ENCODE measurements around the gene CACFD1.

CACFD1 gene

GRCh38 chr9:133467101-133467500, 7.3 kb downstream of the CACFD1 start:
- DNase-seq = no peak

- DNase-seq = no peak
These were observed 8.6 kb downstream of the CACFD1 start for GRCh38 chr9:133468374-133468773.

GRCh38 chr9:133468777-133469421, 9.1 kb downstream of the CACFD1 start:
- no peak for DNase-seq

- DNase-seq = no peak
These were observed 10.7 kb downstream of the CACFD1 start for GRCh38 chr9:133470427-133470924.

GRCh38 chr9:133470988-133471387, 11.2 kb downstream of the CACFD1 start:
- no peak for DNase-seq

- DNase-seq = no peak
These were observed 11.9 kb downstream of the CACFD1 start for GRCh38 chr9:133471551-133472276.

- DNase-seq = no peak
These were observed 12.5 kb downstream of the CACFD1 start for GRCh38 chr9:133472277-133472645.

GRCh38 chr9:133472753-133473378, 13.1 kb downstream of the CACFD1 start:
- no peak for DNase-seq

- DNase-seq = no peak
These were observed 14.0 kb downstream of the CACFD1 start for GRCh38 chr9:133473743-133474142.

- no peak for DNase-seq
These were observed 14.4 kb downstream of the CACFD1 start for GRCh38 chr9:133474215-133474614.

GRCh38 chr9:133474853-133475252, 15.1 kb downstream of the CACFD1 start:
- DNase-seq = no peak

- no peak for DNase-seq
These were observed 15.7 kb downstream of the CACFD1 start for GRCh38 chr9:133475292-133476012.

GRCh38 chr9:133476036-133476931, 16.5 kb downstream of the CACFD1 start:
- DNase-seq = no peak

GRCh38 chr9:133476941-133477340, 17.2 kb downstream of the CACFD1 start:
- no peak for DNase-seq

- DNase-seq = no peak
These were observed 17.7 kb downstream of the CACFD1 start for GRCh38 chr9:133477461-133477860.

- no peak for DNase-seq
These were observed 18.4 kb downstream of the CACFD1 start for GRCh38 chr9:133477992-133478850.

GRCh38 chr9:133478851-133479711, 19.3 kb downstream of the CACFD1 start, which contains the start of gene SLC2A6:
Gene SLC2A6, minus strand, starts transcription at chr9:133479099. Its CDS starts 40 bp downstream, at chr9:133479059.
- DNase-seq = peak; percentile 73

- no peak for DNase-seq
These were observed 23.8 kb downstream of the CACFD1 start for GRCh38 chr9:133483611-133484010.

GRCh38 chr9:133484671-133485437, 25.1 kb downstream of the CACFD1 start:
- no peak for DNase-seq
